GM20431 (cell line): Measurements from ENCODE around the gene MMAB.

Experiments
- in situ Hi-C: fragments of 300-500 bp; cut with MseI, MboI; formaldehyde crosslinking; loops from one replicate; pipeline ENCODE4 v1.15.0; 2020; ENCODE audit warnings: low sequenced_read_pairs; ENCODE audit not compliant: unreplicated experiment

MMAB gene

GRCh38 chr12:109588461-109589239 lies 15.3 kb upstream of the MMAB start:
- in situ Hi-C loops = no loop called here

- in situ Hi-C loops = no loop called here
Measured at GRCh38 chr12:109587921-109588320, 14.6 kb upstream of the MMAB start.

GRCh38 chr12:109586385-109587296 lies 13.3 kb upstream of the MMAB start:
- in situ Hi-C loops = no loop called here

GRCh38 chr12:109583733-109584132 lies 10.4 kb upstream of the MMAB start:
- in situ Hi-C loops = no loop called here

DNA sequence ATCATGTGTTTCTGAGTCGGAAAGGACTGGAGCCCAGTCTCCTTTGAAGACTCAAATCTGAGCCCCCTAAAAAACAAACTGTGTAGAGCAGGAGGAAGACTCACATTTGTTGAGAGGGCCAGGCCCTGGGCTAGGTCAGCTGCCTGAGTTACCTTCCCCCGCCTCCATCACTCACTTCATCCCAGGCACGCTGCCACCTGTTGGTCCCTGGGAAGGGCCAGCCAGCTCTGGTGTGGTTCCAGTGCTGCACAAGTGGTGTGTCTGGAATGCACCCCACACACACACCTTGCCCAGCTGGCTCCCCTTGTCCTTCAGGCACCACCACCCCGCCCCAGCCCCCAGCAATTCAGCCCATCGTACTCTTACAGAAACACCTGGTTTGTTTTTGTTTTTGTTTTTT lies 9.3 kb upstream of the MMAB start:
- in situ Hi-C loops = no loop called here

DNA sequence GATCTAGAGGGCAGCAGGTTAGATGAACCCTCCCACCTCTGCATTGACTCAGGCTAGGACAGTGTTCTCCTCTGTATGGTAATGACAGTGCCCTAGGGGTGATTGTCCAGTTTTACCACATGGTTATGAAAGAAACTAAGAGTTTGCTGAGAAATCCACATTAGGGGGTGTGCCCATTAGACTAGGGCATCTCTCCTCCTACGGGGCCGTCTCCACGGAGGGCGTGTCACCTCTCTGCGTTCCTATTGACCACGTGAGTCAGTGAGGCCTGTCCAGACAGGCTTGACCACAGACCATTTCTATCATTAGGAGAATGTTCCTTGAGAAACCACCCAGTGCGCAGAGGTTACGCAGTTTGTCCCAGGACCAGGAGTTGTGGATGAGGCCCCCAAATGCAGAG lies 8.6 kb upstream of the MMAB start:
- in situ Hi-C loops = no loop called here

GRCh38 chr12:109581334-109581691 lies 8.0 kb upstream of the MMAB start:
- in situ Hi-C loops = no loop called here

DNA sequence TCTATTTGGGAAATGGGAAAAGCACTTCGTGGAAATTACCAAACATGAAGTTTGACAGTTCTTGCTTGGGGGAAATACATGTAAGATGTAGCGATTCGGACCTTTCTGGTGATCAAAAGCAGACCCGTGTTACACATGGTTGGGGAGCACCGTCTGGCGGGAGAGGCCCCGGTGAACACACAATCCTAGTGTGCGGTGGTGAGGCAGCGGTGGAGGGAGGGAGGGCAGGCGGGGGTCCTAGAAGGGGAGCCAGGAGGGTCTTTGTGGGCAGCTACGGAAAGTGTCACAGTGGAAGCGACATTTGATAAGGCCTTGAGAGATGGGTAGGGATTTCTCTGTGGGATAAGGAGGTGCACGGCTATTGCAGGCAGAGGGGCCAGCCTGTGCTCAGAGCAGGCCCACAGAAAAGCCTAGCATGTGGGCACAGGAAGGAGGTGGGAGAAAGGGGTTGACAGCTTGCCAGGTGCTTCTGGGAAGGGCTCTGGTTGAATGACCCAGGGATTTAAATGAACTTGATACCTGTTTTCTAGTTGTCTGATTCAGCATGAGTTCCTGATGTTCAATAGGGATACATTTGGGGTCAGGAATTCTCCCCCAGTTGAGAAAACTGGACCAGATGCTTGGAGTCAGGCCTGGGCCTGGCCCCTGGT lies 7.5 kb upstream of the MMAB start:
- in situ Hi-C loops = no loop called here

GRCh38 chr12:109580272-109580671 lies 7.0 kb upstream of the MMAB start:
- in situ Hi-C loops = no loop called here

DNA sequence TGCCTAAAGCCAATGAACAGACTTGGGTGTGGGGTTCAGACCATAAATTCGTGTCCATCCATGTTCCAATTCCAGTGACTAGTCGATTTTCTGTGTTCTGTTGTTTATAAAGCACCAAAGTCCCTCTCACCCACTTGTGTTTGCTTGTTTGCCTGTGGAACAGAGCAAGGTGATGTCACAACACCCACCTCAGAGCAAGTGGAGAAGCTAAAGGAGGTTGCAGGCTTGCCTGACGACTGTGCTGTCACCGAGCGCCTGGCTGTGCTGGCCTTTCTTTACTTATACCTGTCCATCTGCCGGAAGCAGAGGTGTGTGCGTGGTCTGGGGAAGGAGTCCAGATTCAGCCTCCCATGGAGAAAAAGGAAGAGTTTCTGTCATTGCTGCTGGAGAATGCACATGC lies 6.3 kb upstream of the MMAB start:
- in situ Hi-C loops = no loop called here

- in situ Hi-C loops = no loop called here
Measured at GRCh38 chr12:109578330-109578927, 5.1 kb upstream of the MMAB start.

DNA sequence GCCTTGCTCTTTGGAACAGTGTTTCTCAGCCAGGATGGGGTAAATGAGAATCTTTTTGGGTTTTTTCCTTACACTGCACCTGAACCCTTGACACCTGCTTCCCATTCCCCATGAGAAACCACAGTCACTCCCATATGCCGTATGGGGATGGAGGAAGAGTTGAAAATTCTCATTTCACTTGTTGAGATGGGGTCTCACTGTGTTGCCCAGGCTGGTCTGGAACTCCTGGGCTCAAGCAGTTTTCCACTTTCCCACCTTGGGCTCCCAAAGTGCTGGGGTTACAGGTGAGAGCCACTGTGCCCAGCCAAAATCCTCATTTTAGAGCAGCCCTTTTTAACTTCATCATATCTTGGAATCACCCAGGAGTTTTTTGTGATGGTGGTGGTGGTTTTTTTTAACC lies 4.0 kb upstream of the MMAB start:
- in situ Hi-C loops = no loop called here

DNA sequence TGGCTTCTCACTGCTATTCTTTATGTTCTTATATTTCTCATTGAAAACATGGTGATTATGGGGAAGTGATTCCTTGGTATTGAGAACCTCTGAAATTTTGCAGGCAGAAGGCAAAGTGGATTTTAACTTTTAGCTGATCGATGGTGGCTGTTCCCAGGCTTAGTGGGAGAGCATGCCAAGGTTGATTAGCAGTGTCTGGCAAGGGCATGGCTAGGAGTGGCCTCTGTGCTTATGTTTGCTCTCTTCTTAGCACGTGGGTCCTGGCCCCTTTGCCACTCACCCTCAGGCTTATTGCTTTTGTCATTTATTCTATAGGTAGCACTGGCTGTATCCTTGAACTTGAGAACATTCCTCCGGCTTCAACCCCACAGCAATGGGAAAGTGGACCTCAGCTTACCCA lies 2.4 kb upstream of the MMAB start:
- in situ Hi-C loops = no loop called here

- in situ Hi-C loops = no loop called here
Measured at GRCh38 chr12:109573914-109574244, 575 bp upstream of the MMAB start.

DNA sequence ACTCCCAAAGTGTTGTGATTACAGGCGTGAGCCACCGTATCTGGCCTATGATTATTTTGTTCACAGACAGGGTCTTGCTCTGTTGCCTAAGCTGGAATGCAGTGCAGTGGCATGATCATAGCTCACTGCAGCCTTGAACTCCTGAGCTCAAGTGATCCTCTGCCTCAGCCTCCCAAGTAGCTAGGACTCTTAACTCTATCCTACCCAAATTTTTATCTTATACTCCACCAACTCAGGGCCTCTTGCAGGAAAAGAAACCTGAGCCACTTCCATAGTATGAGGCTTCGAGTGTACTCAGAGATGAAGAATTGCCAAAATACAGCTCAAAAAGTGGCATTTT lies 828 bp downstream of the MMAB start:
- in situ Hi-C loops = no loop called here

GRCh38 chr12:109571773-109572505 lies 1.4 kb downstream of the MMAB start:
- in situ Hi-C loops = no loop called here

DNA sequence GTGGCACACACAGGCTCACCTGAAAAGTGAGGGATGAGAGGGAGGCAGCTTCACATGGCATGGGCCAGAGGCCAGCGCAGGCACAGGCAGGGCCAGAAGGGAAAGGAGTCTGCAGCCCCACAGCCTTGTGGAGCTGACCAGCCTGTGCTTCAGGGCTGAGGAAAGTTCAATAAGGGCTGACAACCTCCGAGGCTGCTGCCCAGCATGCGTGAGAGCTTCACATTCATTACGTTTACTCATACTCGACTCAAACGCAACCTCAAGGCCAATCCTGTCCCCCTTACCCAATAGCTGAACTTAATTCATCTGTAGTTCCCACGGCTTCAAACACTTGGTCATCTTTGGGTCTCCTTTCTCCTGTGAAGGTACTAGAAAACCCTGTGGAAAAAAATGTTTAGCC lies 4.8 kb downstream of the MMAB start:
- in situ Hi-C loops = no loop called here

DNA sequence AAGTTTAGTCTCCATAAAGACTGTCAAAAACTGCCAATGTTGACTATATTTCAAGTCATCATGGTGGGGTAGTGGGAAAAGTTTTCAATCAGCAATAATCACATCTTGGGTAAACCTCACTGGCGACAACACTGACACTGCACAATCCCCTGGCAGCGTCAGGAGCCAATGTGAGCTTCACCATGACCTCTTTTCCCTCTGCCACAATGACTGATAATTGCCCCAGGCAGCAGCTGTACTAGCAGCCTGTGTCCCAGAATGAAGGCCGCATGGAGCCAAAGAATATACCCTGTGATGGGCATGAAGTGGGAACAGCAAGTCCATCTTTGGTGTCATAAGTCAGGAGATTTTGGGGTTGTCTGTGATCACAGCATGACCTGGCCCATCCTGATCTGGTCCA lies 5.3 kb downstream of the MMAB start:
- in situ Hi-C loops = no loop called here

DNA sequence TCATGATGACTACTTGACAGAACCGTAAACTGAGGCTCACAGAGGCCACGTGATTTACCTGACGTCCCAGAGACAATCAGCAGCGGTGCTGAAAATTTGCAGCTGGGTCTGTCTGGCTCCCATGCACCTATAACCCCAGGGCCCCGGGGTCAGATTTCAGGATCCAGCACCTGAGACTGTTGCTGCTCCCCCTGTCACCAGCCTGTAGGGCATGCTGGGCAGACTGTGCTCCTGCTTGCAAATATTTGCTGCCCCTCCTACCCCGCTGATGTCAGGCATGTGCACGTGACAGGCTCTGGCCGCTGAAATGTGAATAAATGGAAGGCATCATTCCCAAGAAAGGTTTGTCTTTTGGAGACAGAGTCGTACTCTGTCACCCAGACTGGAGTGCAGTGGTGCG lies 6.0 kb downstream of the MMAB start:
- in situ Hi-C loops = no loop called here

DNA sequence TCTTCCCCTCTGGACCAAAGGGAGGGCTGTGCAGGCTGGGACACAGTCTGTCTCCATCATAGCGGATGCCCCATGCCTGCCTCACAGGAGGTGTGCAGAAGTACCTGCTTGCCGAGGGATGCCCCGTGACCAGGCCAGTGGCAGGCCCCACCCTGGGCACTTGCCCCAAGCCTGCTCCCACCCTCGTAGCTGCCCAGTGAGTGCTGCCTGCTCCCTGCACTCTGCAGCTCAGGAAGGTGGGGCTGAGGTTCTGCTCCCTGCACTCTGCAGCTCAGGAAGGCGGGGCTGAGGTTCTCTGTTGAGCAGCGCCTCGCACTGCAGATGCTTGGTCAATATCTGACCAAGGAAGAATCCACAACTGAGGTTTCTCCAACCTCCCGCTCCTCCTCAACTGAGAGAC lies 6.9 kb downstream of the MMAB start:
- in situ Hi-C loops = no loop called here
